ENCODE data around the gene CDK16.

- TF ChIP-seq POLR2A (IDR thresholded peaks at IDR 0.05) (no peak), CTCF (IDR thresholded peaks at IDR 0.05) (no peak), POLR2AphosphoS5 (IDR thresholded peaks at IDR 0.05) (no peak)
These were observed 33.2 kb upstream of the CDK16 start for GRCh38 chrX:47185241-47185640.

All from transverse colon (tissue), 4 donors.